DOHH2 (cell line): ENCODE results near the gene GRK4.

Source experiments
- H3F3A ChIP-seq: fragments of 200-600 bp; sonication (generic), shearing (Covaris generic); 2 replicates; pipeline ENCODE4 v1.6.0; 2016; ENCODE audit warnings: antibody characterized with exemption, mild to moderate bottlenecking; ENCODE audit not compliant: control insufficient read depth, insufficient read depth
- H3K27ac ChIP-seq: fragments of 200-600 bp; sonication (generic); 2 replicates; pipeline ENCODE4 v1.5.1; 2014; ENCODE audit warnings: low read depth, mild to moderate bottlenecking, low read length, moderate library complexity
- H3K27me3 ChIP-seq: fragments of 200-600 bp; sonication (generic); 2 replicates; pipeline ENCODE4 v1.6.1; 2014; ENCODE audit warnings: mild to moderate bottlenecking, low read length, mixed read lengths; ENCODE audit not compliant: control insufficient read depth
- H3K36me3 ChIP-seq: fragments of 200-600 bp; sonication (generic); 2 replicates; pipeline ENCODE4 v1.6.1; 2014; ENCODE audit warnings: mild to moderate bottlenecking, low read length, moderate library complexity, mixed read lengths; ENCODE audit not compliant: control insufficient read depth
- H3K4me1 ChIP-seq: fragments of 200-600 bp; sonication (generic); 2 replicates; pipeline ENCODE4 v1.6.1; 2014; ENCODE audit warnings: mild to moderate bottlenecking, low read length, mixed read lengths; ENCODE audit not compliant: control insufficient read depth
- H3K4me2 ChIP-seq: fragments of 200-600 bp; sonication (generic); 2 replicates; pipeline ENCODE4 v1.6.0; 2014; ENCODE audit warnings: mild to moderate bottlenecking, low read length, moderate library complexity
- H3K4me3 ChIP-seq: fragments of 200-600 bp; sonication (generic); 2 replicates; pipeline ENCODE4 v1.5.1; 2014; ENCODE audit warnings: mild to moderate bottlenecking, low read length, mixed read lengths
- H3K79me2 ChIP-seq: fragments of 200-600 bp; sonication (generic); 2 replicates; pipeline ENCODE4 v1.6.1; 2014; ENCODE audit warnings: mild to moderate bottlenecking, low read length, mixed read lengths; ENCODE audit not compliant: control insufficient read depth
- H3K9me2 ChIP-seq: fragments of 200-600 bp; sonication (generic); replicated peaks from 2 replicates; pipeline ENCODE4 v1.6.1; 2014; ENCODE audit warnings: mild to moderate bottlenecking, low read length, mixed read lengths; ENCODE audit not compliant: control insufficient read depth
- H3K9me3 ChIP-seq: fragments of 200-600 bp; sonication (generic); 2 replicates; pipeline ENCODE4 v1.6.1; 2014; ENCODE audit warnings: antibody characterized with exemption, low read length, mixed read lengths; ENCODE audit not compliant: control insufficient read depth, insufficient read depth
- H4K20me1 ChIP-seq: fragments of 200-600 bp; sonication (generic); 2 replicates; pipeline ENCODE4 v1.6.0; 2014; ENCODE audit warnings: low read depth, mild to moderate bottlenecking, antibody characterized with exemption, low read length, moderate library complexity; ENCODE audit not compliant: control insufficient read depth, insufficient read depth
- EZH2phosphoT487 ChIP-seq: fragments of 200-600 bp; sonication (generic); IDR thresholded peaks from 2 replicates; pipeline ENCODE4 v1.6.1; 2017; ENCODE audit warnings: borderline replicate concordance, mild to moderate bottlenecking, antibody characterized with exemption, low read length, moderate library complexity, mixed read lengths
- TF ChIP-seq, protein P1 (sequence below): fragments of 200-600 bp; sonication (generic); IDR thresholded peaks from one replicate; pipeline ENCODE4 v1.5.1; 2014; ENCODE audit warnings: antibody characterized with exemption, mild to moderate bottlenecking, low read depth, low read length; ENCODE audit not compliant: poor library complexity, severe bottlenecking

Gene GRK4

GRCh38 chr4:3021127-3021526 is 57.8 kb downstream of the GRK4 start:
- Histone ChIP-seq H3K36me3 (no peaks in the 10 kb centered on the region), H3K27ac (no peak overlapping the region), H3K79me2 (no peaks in the 10 kb centered on the region), H3K27me3 (peaks cover 6% of the 10 kb centered on the region; the same call in 1 of the 2 replicates), H4K20me1 (no peaks in the 10 kb centered on the region), H3F3A (no peaks in the 10 kb centered on the region), H3K4me2 (0 out of 2 replicates have a peak overlapping the region, but pooled peaks have one; percentile 14), H3K4me1 (peaks cover 6% of the 10 kb centered on the region), H3K4me3 (no peak overlapping the region), H3K9me3 (peaks cover 10% of the 10 kb centered on the region; the same call in 1 of the 2 replicates), H3K9me2 (no peaks in the 10 kb centered on the region)
- TF ChIP-seq EZH2phosphoT487 = no peak
- TF ChIP-seq, protein P1, sequence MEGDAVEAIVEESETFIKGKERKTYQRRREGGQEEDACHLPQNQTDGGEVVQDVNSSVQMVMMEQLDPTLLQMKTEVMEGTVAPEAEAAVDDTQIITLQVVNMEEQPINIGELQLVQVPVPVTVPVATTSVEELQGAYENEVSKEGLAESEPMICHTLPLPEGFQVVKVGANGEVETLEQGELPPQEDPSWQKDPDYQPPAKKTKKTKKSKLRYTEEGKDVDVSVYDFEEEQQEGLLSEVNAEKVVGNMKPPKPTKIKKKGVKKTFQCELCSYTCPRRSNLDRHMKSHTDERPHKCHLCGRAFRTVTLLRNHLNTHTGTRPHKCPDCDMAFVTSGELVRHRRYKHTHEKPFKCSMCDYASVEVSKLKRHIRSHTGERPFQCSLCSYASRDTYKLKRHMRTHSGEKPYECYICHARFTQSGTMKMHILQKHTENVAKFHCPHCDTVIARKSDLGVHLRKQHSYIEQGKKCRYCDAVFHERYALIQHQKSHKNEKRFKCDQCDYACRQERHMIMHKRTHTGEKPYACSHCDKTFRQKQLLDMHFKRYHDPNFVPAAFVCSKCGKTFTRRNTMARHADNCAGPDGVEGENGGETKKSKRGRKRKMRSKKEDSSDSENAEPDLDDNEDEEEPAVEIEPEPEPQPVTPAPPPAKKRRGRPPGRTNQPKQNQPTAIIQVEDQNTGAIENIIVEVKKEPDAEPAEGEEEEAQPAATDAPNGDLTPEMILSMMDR = no peak

GRCh38 chr4:3021627-3022026 is 58.3 kb downstream of the GRK4 start:
- no peak overlapping the region for H3K27ac ChIP-seq
- TF ChIP-seq, protein P1 = no peak
- TF ChIP-seq EZH2phosphoT487 = no peak
- H3K4me3 ChIP-seq = no peak overlapping the region

DNA sequence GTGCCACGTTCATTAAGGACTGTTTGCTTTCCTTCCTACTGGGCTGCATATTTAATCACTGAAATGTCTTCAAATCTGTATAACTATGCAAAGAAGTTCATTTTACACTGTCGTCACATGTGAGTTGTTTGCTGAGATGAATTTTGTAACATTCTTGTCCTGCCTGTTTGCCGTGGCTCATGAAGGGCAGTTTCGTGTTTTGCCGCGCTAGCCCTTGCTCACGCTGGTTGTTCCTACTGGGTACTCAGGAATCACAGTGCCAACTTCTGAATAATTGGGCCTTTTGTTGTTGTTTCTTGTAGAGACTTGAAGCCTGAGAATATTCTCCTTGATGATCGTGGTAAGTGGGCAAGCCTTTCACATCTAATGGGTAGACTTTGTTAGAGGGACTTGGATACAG is 58.7 kb downstream of the GRK4 start:
- Histone ChIP-seq H3K4me3 (no peak overlapping the region), H3K36me3 (no peaks in the 10 kb centered on the region), H3K4me2 (no peak overlapping the region), H3K9me2 (no peaks in the 10 kb centered on the region), H3K79me2 (no peaks in the 10 kb centered on the region), H3K4me1 (peaks cover 6% of the 10 kb centered on the region), H3K27me3 (peaks cover 6% of the 10 kb centered on the region; the same call in 1 of the 2 replicates), H3K27ac (no peak overlapping the region), H3F3A (no peaks in the 10 kb centered on the region), H3K9me3 (peaks cover 10% of the 10 kb centered on the region; the same call in 1 of the 2 replicates), H4K20me1 (no peaks in the 10 kb centered on the region)
- TF ChIP-seq, protein P1 = no peak
- no peak for TF ChIP-seq EZH2phosphoT487

More at GRCh38 chr4:3021627-3022026, 58.3 kb downstream of the GRK4 start:
- no peaks in the 10 kb centered on the region for H3K79me2 ChIP-seq
- peaks cover 6% of the 10 kb centered on the region for H3K4me1 ChIP-seq
- peaks cover 10% of the 10 kb centered on the region; the same call in 1 of the 2 replicates for H3K9me3 ChIP-seq
- no peak overlapping the region for H3K4me2 ChIP-seq
- H3K9me2 ChIP-seq = no peaks in the 10 kb centered on the region
- no peaks in the 10 kb centered on the region for H4K20me1 ChIP-seq
- H3K27me3 ChIP-seq = peaks cover 6% of the 10 kb centered on the region; the same call in 1 of the 2 replicates
- no peaks in the 10 kb centered on the region for H3K36me3 ChIP-seq
- H3F3A ChIP-seq = no peaks in the 10 kb centered on the region
